ENCODE measurements around the gene SCCPDH.

DNA sequence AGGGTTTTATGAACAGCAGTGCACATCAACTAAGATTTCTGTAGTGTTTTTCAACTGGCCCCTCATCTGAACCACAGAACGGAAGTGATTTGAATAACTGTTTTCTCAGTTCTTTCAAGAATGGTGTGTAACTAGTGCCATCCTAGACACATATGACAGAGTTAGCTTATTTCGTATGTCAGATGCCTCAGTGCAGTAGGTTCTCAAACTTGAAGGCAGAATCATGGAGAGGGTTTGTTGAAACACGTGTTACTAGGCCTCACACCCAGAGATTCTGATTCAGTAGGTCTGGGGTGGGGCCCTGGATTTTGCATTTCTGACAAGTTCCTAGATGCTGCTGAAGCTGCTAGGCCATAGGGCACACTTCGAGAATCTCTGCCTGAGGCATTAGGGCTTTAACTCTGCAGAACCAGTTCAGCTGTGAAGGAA lies 49.0 kb downstream of the SCCPDH start:
- no peak for TF ChIP-seq CTCF (IDR thresholded peaks at IDR 0.05; ENCODE audit: low read depth, low read length, poor library complexity, severe bottlenecking)
- no peak for TF ChIP-seq EZH2phosphoT487 (IDR thresholded peaks at IDR 0.05; ENCODE audit: borderline replicate concordance, low read length)
